ENCODE measurements around the gene SLC17A2. TPM values are rescaled to one million over a fixed set of nuclear protein-coding genes. Genes with fewer than 3 reads are reported as not detected.

Gene SLC17A2
- total RNA-seq, 6 experiments from 2014 or later = not detected

GRCh38 chr6:25925876-25926275 lies 4.6 kb downstream of the SLC17A2 start:
- TF ChIP-seq CTCF (IDR thresholded peaks at IDR 0.05) = no peak
- Mint-ChIP-seq H3K4me3 (no peak overlapping the region), H3K27ac (no peak overlapping the region), H3K4me1 (ENCODE audit: low read depth) (no peaks in the 10 kb centered on the region), H3K9me3 (no peaks in the 10 kb centered on the region), H3K36me3 (ENCODE audit: low read depth) (no peaks in the 10 kb centered on the region), H3K27me3 (ENCODE audit: insufficient read depth) (peaks cover 4% of the 10 kb centered on the region; the same call in 1 of the 2 replicates)
- DNase-seq = no peak

DNA sequence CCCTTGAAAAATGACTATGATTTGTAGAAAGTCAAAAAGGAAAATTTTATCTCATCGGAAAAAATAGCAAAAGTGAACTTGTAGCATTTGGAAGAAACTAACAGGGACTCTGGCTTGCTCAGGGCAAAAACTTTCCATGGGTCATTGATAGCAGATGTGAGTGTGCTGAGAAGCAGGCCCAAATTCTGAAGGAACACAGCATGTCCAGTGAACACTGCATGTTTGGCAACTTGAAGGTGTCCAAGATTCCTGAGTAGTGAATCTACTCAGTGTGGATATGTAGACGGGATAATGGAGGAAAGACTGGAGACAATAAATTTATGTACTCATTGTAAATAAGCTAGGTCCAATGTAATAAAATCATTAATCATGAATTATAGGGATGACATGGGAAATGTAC lies 8.2 kb downstream of the SLC17A2 start:
- no peak for DNase-seq
- H3K27me3 Mint-ChIP-seq (ENCODE audit: insufficient read depth) = peaks cover 1% of the 10 kb centered on the region; the same call in 1 of the 2 replicates

DNA sequence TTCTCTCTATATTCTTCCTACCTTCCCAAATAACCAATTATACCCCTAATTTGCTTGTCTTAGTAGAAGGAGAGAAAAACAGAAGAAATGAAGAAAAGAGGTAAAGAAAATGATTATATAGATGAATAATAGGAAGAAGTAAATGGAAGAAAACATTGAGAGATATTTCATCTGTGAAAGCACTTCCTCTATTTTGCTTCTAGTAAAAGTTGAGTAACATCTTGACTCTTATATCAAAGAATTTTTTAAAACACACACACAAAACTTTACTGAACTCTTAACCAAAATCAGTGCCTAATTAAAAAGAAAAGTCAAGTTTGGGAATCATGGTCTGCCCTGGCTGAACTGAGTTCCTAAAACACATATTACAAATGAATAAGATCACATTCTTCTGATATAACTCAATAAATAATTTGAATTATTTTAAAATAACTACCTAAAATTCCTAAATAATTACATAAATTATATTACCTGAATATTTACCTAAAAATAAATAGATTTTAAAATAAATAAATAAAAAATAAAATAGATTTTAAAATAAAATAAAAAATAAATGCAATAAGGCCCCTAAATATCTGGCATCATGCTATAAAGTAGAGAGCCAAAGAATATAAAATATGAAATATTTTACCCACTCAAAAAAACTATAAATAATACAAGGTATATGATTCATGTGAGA lies 8.8 kb downstream of the SLC17A2 start:
- no peak for DNase-seq
- Mint-ChIP-seq H3K4me1 (ENCODE audit: low read depth) (no peaks in the 10 kb centered on the region), H3K9me3 (no peaks in the 10 kb centered on the region), H3K27ac (no peak overlapping the region), H3K36me3 (ENCODE audit: low read depth) (no peaks in the 10 kb centered on the region), H3K27me3 (ENCODE audit: insufficient read depth) (peaks cover 1% of the 10 kb centered on the region; the same call in 1 of the 2 replicates), H3K4me3 (no peak overlapping the region)
- TF ChIP-seq CTCF (IDR thresholded peaks at IDR 0.05) = no peak

More for the DNA sequence above, 8.2 kb downstream of the SLC17A2 start:
- Mint-ChIP-seq H3K4me1 (ENCODE audit: low read depth) (no peaks in the 10 kb centered on the region), H3K27ac (no peak overlapping the region), H3K9me3 (no peaks in the 10 kb centered on the region), H3K36me3 (ENCODE audit: low read depth) (no peaks in the 10 kb centered on the region), H3K4me3 (no peak overlapping the region)
- TF ChIP-seq CTCF (IDR thresholded peaks at IDR 0.05) = no peak

- TF ChIP-seq CTCF (IDR thresholded peaks at IDR 0.05) = no peak
- Mint-ChIP-seq H3K27ac (no peak overlapping the region), H3K27me3 (ENCODE audit: insufficient read depth) (peaks cover 1% of the 10 kb centered on the region; the same call in 1 of the 2 replicates), H3K4me1 (ENCODE audit: low read depth) (no peaks in the 10 kb centered on the region), H3K9me3 (no peaks in the 10 kb centered on the region), H3K36me3 (ENCODE audit: low read depth) (no peaks in the 10 kb centered on the region), H3K4me3 (no peak overlapping the region)
- DNase-seq = no peak
Observed at GRCh38 chr6:25919657-25920056, 10.8 kb downstream of the SLC17A2 start.

- no peaks in the 10 kb centered on the region for H3K4me1 Mint-ChIP-seq (ENCODE audit: low read depth)
- H3K9me3 Mint-ChIP-seq = no peaks in the 10 kb centered on the region
- DNase-seq = no peak
- H3K27me3 Mint-ChIP-seq (ENCODE audit: insufficient read depth) = peaks cover 3% of the 10 kb centered on the region; the same call in 1 of the 2 replicates
- no peak for TF ChIP-seq CTCF (IDR thresholded peaks at IDR 0.05)
- H3K4me3 Mint-ChIP-seq = no peak overlapping the region
- no peaks in the 10 kb centered on the region for H3K36me3 Mint-ChIP-seq (ENCODE audit: low read depth)
- H3K27ac Mint-ChIP-seq = no peak overlapping the region
Observed at GRCh38 chr6:25918083-25918683, 12.3 kb downstream of the SLC17A2 start.
